ENCODE data around the gene PKDCC. TPM values are rescaled to one million over a fixed set of nuclear protein-coding genes. Genes with fewer than 3 reads are reported as not detected.

PKDCC gene
- total RNA-seq, 2 donors from 2014 or later, result 85.3 to 105 TPM

GRCh38 chr2:42091671-42092070, 43.9 kb downstream of the PKDCC start:
- H3K9me3 Mint-ChIP-seq, result no peaks in the 10 kb centered on the region
- peaks cover 20% of the 10 kb centered on the region for H3K4me1 Mint-ChIP-seq
- H3K4me3 Mint-ChIP-seq, result no peak overlapping the region
- Histone ChIP-seq H3K27ac (ENCODE audit: low read depth, low read length) (no peak overlapping the region), H3K27me3 (ENCODE audit: control insufficient read depth, insufficient read depth, low read length, poor library complexity, severe bottlenecking) (no peaks in the 10 kb centered on the region), H3K9me3 (ENCODE audit: control insufficient read depth, low read length) (no peaks in the 10 kb centered on the region), H3K4me1 (ENCODE audit: control insufficient read depth, insufficient read depth, low read length) (peaks cover 3% of the 10 kb centered on the region), H3K4me3 (ENCODE audit: low read length) (peak overlapping the region; percentile 14), H3K36me3 (ENCODE audit: control insufficient read depth, insufficient read depth, low read length) (no peaks in the 10 kb centered on the region), H3K9ac (ENCODE audit: extremely low read depth, low read length, poor library complexity, severe bottlenecking) (no peak overlapping the region)
- DNase-seq, result no peak
- H3K27me3 Mint-ChIP-seq (ENCODE audit: insufficient read depth), result peaks cover 33% of the 10 kb centered on the region
- H3K36me3 Mint-ChIP-seq (ENCODE audit: low read depth), result no peaks in the 10 kb centered on the region
- no peak for TF ChIP-seq CTCF (conservative IDR thresholded peaks at IDR 0.05)
- no peak overlapping the region for H3K27ac Mint-ChIP-seq
- 88 to 96% methylated on average over 3 of the region's 3 CpGs for WGBS, 2 experiments (ENCODE audit: insufficient coverage in 1 of 2, insufficient read length in 1 of 2)

DNA sequence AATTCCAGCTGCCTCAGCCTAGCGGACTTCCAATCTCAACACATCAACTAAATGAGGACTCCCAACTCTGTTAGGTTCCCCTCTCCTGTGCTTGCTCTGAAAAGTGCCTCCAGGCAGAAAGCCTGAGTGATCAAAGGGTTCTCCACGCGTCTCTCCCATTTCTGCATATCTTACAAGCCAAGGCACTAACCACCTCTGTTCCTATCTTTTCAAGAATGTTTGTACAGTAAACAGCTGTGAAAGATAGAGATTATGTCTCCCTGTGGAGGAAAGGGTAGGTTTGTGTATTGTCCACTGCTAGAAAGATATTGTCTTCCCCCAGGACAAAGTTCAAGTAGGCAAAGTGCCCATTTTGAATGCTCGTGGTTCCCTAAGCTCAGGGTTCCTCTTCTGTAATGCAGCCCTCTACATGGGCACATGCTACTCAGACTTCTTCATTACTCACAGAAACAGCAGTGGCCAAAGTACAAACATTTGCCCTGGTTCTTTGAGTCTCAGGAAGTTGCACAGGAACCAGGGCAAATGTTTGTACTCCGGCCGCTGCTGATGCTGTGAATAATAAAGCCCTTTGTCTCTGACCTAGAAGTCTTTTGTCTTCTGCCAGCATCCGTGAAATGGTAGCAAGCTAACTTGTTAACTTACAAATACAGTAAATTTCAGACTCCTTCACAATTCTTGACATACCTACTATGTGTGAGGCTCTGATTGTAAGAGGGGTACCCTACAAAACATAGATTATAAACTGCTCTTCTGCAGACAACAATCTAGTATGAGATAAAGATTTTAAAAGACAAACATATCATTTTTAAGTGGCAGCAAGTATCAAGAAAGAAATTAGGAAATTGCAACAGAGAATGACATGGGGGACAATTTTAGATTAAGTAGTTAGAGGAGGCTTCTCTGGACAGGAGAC, 44.5 kb downstream of the PKDCC start:
- no peaks in the 10 kb centered on the region for H3K9me3 ChIP-seq (ENCODE audit: control insufficient read depth, low read length)
- H3K9me3 Mint-ChIP-seq, result no peaks in the 10 kb centered on the region
- H3K36me3 ChIP-seq (ENCODE audit: control insufficient read depth, insufficient read depth, low read length), result no peaks in the 10 kb centered on the region
- peak overlapping the region; percentile 14 for H3K4me3 ChIP-seq (ENCODE audit: low read length)
- 48 to 66% methylated on average over 4 to 7 of the region's 7 CpGs for WGBS, 2 experiments (ENCODE audit: insufficient coverage in 1 of 2, insufficient read length in 1 of 2)
- DNase-seq, result no peak
- H3K36me3 Mint-ChIP-seq (ENCODE audit: low read depth), result no peaks in the 10 kb centered on the region
- H3K27me3 ChIP-seq (ENCODE audit: control insufficient read depth, insufficient read depth, low read length, poor library complexity, severe bottlenecking), result no peaks in the 10 kb centered on the region
- H3K4me1 Mint-ChIP-seq, result peaks cover 22% of the 10 kb centered on the region
- H3K27ac Mint-ChIP-seq, result no peak overlapping the region
- no peak overlapping the region for H3K27ac ChIP-seq (ENCODE audit: low read depth, low read length)
- no peak for TF ChIP-seq CTCF (conservative IDR thresholded peaks at IDR 0.05)
- peaks cover 3% of the 10 kb centered on the region for H3K4me1 ChIP-seq (ENCODE audit: control insufficient read depth, insufficient read depth, low read length)
- peaks cover 29% of the 10 kb centered on the region for H3K27me3 Mint-ChIP-seq (ENCODE audit: insufficient read depth)
- no peak overlapping the region for H3K4me3 Mint-ChIP-seq
- H3K9ac ChIP-seq (ENCODE audit: extremely low read depth, low read length, poor library complexity, severe bottlenecking), result peak overlapping the region; percentile 4

DNA sequence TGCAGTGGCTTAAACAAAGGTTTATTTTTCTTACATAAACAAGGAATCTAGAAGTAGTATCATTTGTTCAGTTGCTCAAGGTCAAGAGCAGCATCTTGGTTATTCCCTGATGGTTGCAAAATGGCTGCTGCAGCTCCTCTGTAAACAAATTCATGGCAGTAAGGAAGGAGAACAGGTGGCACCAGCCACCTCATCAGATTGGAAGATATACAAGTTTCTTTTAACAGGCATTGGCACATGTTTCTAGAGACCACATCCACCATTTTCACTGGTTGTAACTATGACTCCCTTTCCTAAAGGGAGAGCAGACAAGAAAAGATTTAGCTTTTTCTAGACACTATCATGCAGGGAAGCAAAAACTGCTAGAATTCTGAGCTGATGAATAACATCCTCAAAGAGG, 46.3 kb downstream of the PKDCC start:
- no peak overlapping the region for H3K4me3 ChIP-seq (ENCODE audit: low read length)
- no peak for TF ChIP-seq CTCF (conservative IDR thresholded peaks at IDR 0.05)
- peaks cover 29% of the 10 kb centered on the region for H3K27me3 Mint-ChIP-seq (ENCODE audit: insufficient read depth)
- H3K4me1 Mint-ChIP-seq, result peaks cover 31% of the 10 kb centered on the region
- no peak overlapping the region for H3K27ac ChIP-seq (ENCODE audit: low read depth, low read length)
- H3K36me3 Mint-ChIP-seq (ENCODE audit: low read depth), result no peaks in the 10 kb centered on the region
- no peak overlapping the region for H3K4me3 Mint-ChIP-seq
- DNase-seq, result no peak
- H3K36me3 ChIP-seq (ENCODE audit: control insufficient read depth, insufficient read depth, low read length), result no peaks in the 10 kb centered on the region
- no peaks in the 10 kb centered on the region for H3K9me3 Mint-ChIP-seq
- no peaks in the 10 kb centered on the region for H3K9me3 ChIP-seq (ENCODE audit: control insufficient read depth, low read length)
- no peaks in the 10 kb centered on the region for H3K27me3 ChIP-seq (ENCODE audit: control insufficient read depth, insufficient read depth, low read length, poor library complexity, severe bottlenecking)
- H3K9ac ChIP-seq (ENCODE audit: extremely low read depth, low read length, poor library complexity, severe bottlenecking), result no peak overlapping the region
- no peak overlapping the region for H3K27ac Mint-ChIP-seq
- peaks cover 3% of the 10 kb centered on the region for H3K4me1 ChIP-seq (ENCODE audit: control insufficient read depth, insufficient read depth, low read length)

Measured in endodermal cell (in vitro differentiated cells).